ENCODE results near the gene LHX3. TPM values are rescaled to one million over a fixed set of nuclear protein-coding genes. Genes with fewer than 3 reads are reported as not detected.

The LHX3 gene
- total RNA-seq, 1 donor from 2014 or later, result not detected

DNA sequence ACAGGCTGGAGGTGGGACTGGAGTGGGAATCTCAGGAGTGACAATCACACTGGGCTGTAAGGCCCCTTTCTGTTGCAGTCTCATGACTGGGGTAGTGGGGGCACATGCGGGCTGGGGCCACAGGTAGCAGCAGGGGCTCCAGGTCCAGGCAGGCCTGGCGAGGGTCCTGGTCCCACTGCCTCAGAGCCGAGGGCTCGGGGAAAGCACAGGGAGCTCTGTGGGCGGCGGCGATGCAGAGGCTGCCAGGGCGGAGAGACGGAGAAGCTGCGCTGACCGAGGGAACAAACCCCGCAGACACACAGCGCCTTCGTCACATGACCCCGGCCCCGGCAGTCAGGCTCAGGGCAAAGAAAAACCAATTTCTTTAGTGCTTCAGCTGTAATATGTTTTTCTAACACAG lies 5.3 kb upstream of the LHX3 start:
- H3K27me3 ChIP-seq (ENCODE audit: low read depth), result peaks cover 5% of the 10 kb centered on the region
- no peak overlapping the region for H3K4me3 ChIP-seq
- TF ChIP-seq, protein P1, sequence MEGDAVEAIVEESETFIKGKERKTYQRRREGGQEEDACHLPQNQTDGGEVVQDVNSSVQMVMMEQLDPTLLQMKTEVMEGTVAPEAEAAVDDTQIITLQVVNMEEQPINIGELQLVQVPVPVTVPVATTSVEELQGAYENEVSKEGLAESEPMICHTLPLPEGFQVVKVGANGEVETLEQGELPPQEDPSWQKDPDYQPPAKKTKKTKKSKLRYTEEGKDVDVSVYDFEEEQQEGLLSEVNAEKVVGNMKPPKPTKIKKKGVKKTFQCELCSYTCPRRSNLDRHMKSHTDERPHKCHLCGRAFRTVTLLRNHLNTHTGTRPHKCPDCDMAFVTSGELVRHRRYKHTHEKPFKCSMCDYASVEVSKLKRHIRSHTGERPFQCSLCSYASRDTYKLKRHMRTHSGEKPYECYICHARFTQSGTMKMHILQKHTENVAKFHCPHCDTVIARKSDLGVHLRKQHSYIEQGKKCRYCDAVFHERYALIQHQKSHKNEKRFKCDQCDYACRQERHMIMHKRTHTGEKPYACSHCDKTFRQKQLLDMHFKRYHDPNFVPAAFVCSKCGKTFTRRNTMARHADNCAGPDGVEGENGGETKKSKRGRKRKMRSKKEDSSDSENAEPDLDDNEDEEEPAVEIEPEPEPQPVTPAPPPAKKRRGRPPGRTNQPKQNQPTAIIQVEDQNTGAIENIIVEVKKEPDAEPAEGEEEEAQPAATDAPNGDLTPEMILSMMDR (IDR thresholded peaks at IDR 0.05; ENCODE audit: borderline replicate concordance), result no peak
- no peaks in the 10 kb centered on the region for H3K9me3 ChIP-seq (replicated peaks)
- DNase-seq, result no peak
- H3K4me1 ChIP-seq, result no peaks in the 10 kb centered on the region
- peaks cover 63% of the 10 kb centered on the region for H3K36me3 ChIP-seq
- intact Hi-C loops (cut with micrococcal nuclease), result no loop called here
- H3K27ac ChIP-seq (replicated peaks), result no peak overlapping the region

DNA sequence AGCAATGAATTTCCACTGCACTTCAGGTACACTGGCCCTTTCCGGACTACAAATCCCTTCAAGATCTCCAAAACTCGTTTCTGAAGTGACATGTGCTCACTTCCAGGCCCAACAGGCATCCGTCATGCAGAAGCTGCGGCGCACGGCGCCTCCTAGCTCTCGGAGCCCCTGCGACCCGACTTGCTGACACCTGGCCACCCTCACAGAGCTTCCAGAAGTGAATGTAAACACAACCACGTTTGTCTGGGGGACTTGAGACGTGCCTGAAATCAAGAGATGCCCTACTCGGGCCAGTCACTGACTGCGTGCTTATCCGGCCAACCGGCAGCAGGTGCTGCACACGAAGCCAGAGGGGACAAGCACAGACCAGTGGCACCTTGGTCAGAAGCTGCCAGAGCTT lies 4.9 kb upstream of the LHX3 start:
- TF ChIP-seq, protein P1 (IDR thresholded peaks at IDR 0.05; ENCODE audit: borderline replicate concordance), result no peak
- Histone ChIP-seq H3K9me3 (replicated peaks) (no peaks in the 10 kb centered on the region), H3K27ac (replicated peaks) (no peak overlapping the region), H3K36me3 (peaks cover 58% of the 10 kb centered on the region), H3K4me1 (peaks cover 2% of the 10 kb centered on the region), H3K27me3 (ENCODE audit: low read depth) (peaks cover 10% of the 10 kb centered on the region), H3K4me3 (no peak overlapping the region)
- intact Hi-C loops (cut with micrococcal nuclease), result no loop called here
- no peak for DNase-seq

DNA sequence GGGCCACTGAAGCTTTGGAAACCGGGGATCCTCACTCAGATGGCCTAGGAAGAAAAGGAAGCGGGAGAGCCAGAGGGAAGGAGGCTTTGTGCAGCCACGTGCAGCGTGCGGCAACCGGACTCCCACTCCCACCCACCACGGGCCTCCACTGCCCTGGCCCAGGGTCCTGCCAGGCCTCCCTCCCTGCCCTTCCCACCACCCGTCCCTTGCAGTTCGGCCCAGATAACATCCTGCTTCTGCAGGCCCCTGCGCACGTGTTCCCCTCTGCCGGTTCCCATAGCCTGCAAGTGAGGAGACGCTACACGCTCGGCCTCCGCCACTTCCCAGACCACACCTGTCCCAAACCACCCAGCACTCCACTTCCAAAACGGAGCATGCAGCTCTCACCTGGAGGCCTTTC lies 4.3 kb upstream of the LHX3 start:
- no peak for DNase-seq
- peaks cover 53% of the 10 kb centered on the region for H3K36me3 ChIP-seq

DNA sequence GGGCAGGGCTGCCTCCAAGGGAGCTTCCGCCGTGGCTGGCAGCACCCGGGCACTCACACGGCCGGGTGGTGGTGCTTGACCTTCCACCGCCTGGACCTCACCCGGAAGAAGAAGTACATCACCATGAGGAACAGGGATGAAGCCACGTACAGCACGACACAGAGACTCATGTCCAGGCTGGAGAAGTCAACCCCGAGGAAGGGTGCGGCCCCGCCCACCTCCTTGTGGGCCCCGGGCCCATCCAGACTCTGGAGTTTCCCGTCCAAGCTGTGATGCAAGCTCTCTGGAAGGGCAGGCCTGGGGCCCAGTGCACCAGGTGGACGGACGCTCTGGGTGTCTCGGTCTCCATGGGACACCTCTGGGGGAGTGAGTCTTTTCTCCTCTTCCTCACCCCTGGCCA lies 3.7 kb upstream of the LHX3 start:
- H3K4me3 ChIP-seq, result no peak overlapping the region
- H3K27ac ChIP-seq (replicated peaks), result no peak overlapping the region
- peaks cover 21% of the 10 kb centered on the region for H3K27me3 ChIP-seq (ENCODE audit: low read depth)
- TF ChIP-seq, protein P1 (IDR thresholded peaks at IDR 0.05; ENCODE audit: borderline replicate concordance), result no peak
- peaks cover 3% of the 10 kb centered on the region for H3K4me1 ChIP-seq
- H3K36me3 ChIP-seq, result peaks cover 47% of the 10 kb centered on the region
- intact Hi-C loops (cut with micrococcal nuclease), result no loop called here
- no peaks in the 10 kb centered on the region for H3K9me3 ChIP-seq (replicated peaks)
- no peak for DNase-seq

More for the DNA sequence above, 4.3 kb upstream of the LHX3 start:
- Histone ChIP-seq H3K27ac (replicated peaks) (no peak overlapping the region), H3K9me3 (replicated peaks) (no peaks in the 10 kb centered on the region), H3K27me3 (ENCODE audit: low read depth) (peaks cover 15% of the 10 kb centered on the region), H3K4me3 (no peak overlapping the region), H3K4me1 (peaks cover 3% of the 10 kb centered on the region)
- TF ChIP-seq, protein P1 (IDR thresholded peaks at IDR 0.05; ENCODE audit: borderline replicate concordance), result no peak
- intact Hi-C loops (cut with micrococcal nuclease), result no loop called here

DNA sequence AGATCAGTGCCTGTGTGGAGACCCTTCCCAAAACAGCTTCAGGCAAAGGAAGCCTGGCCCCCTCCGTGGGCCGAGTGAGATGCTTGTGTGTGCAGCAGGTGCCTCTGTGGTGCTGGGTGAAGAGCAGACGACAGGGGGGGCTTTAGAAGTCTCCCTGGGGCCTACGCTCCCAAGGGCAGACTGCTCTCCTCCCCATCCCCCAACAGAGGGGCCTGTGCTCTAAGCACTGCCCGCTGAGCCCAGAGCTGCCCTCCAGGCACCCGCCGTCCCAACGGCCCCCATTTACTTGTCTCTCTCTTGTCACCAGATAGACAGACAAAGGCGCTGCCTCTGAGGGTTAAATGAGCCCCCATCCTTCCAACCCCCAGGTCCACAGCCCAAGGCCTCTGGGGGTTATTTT lies 2.7 kb upstream of the LHX3 start:
- peaks cover 3% of the 10 kb centered on the region for H3K4me1 ChIP-seq
- no peak for DNase-seq
- no peaks in the 10 kb centered on the region for H3K9me3 ChIP-seq (replicated peaks)
- H3K36me3 ChIP-seq, result peaks cover 40% of the 10 kb centered on the region
- peaks cover 31% of the 10 kb centered on the region for H3K27me3 ChIP-seq (ENCODE audit: low read depth)
- TF ChIP-seq, protein P1 (IDR thresholded peaks at IDR 0.05; ENCODE audit: borderline replicate concordance), result no peak
- H3K27ac ChIP-seq (replicated peaks), result no peak overlapping the region
- H3K4me3 ChIP-seq, result no peak overlapping the region
- intact Hi-C loops (cut with micrococcal nuclease), result no loop called here

All from left ventricle myocardium inferior (tissue), 1 donor.